Measurements from ENCODE around the gene NUP58.

NUP58 gene

GRCh38 chr13:25380082-25380481 lies 78.7 kb downstream of the NUP58 start:
- no peak for TF ChIP-seq CTCF (IDR thresholded peaks at IDR 0.05; ENCODE audit: low read depth, low read length)
- no peak for DNase-seq (ENCODE audit: low read depth, low spot score)
- no peak overlapping the region for H3K4me3 ChIP-seq (ENCODE audit: low read depth, low read length)
- in situ Hi-C loops (cut with HindIII; ENCODE audit: low sequenced_read_pairs) = no loop called here

DNA sequence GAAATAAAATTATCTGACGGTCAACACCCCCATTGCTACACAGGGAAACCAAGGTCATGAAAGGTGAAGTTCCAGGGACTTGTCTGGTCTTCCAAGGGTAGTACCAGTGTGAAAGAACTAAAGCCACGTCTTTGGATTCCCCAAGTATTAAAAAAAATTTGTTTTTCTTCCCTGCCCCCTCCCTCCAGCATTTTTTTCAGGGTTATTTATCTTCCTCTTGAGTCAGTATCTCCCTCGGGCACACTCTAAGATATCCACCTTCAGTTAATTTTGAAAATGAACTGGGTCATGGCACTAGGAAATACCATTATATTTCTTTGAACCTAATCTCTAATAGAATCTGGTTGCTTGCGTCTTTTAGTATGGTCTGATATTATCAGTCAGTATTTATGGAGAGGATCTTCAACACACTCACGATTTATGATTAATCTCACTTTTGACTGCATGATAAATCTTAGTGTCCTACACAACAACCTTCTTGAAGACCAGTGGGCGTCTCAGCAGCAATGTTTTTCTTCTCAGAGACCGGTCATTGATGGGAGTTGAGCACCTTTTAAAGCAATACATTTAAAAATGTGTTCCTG lies 79.4 kb downstream of the NUP58 start:
- TF ChIP-seq CTCF (IDR thresholded peaks at IDR 0.05; ENCODE audit: low read depth, low read length) = no peak

GRCh38 chr13:25384758-25385410 lies 83.5 kb downstream of the NUP58 start:
- TF ChIP-seq CTCF (IDR thresholded peaks at IDR 0.05; ENCODE audit: low read depth, low read length) = no peak
- DNase-seq (ENCODE audit: low read depth, low spot score) = no peak
- no peak overlapping the region for H3K4me3 ChIP-seq (ENCODE audit: low read depth, low read length)
- in situ Hi-C loops (cut with HindIII; ENCODE audit: low sequenced_read_pairs) = no loop called here

More for the DNA sequence above, 79.4 kb downstream of the NUP58 start:
- no peak overlapping the region for H3K4me3 ChIP-seq (ENCODE audit: low read depth, low read length)
- no peak for DNase-seq (ENCODE audit: low read depth, low spot score)
- in situ Hi-C loops (cut with HindIII; ENCODE audit: low sequenced_read_pairs) = no loop called here

DNA sequence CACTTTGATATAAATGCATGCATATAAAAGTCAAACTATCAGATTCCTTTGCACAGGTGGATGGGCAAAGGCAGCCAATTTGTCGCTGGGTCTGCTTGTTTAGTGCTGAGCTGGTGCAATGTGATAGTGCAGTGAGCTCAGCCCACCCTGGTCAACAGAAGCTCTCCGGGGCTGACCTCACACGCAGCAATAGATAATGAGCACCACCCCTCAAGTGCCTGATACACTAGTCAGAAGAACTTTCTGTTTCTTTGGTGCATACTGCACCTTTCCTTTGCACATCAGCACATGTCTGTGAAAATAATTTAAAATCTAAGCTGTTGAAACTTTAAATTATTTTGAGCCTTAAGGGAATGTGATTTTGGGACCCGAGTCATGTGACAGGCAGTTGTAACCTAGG lies 90.5 kb downstream of the NUP58 start:
- TF ChIP-seq CTCF (IDR thresholded peaks at IDR 0.05; ENCODE audit: low read depth, low read length) = no peak

More for the DNA sequence above, 90.5 kb downstream of the NUP58 start:
- no peak for DNase-seq (ENCODE audit: low read depth, low spot score)
- H3K4me3 ChIP-seq (ENCODE audit: low read depth, low read length) = no peak overlapping the region
- in situ Hi-C loops (cut with HindIII; ENCODE audit: low sequenced_read_pairs) = no loop called here
